Neural cell (in vitro differentiated cells): ENCODE measurements around the gene DDX47. TPM values are rescaled to one million over a fixed set of nuclear protein-coding genes. Genes with fewer than 3 reads are reported as not detected.

Experiments used
- H2AFZ ChIP-seq: fragments of 200-600, 300-800 bp; sonication (generic), shearing (Covaris generic); 2 replicates; pipeline ENCODE4 v1.6.0; 2014; ENCODE audit warnings: low read depth, mild to moderate bottlenecking, antibody characterized with exemption, low read length, moderate library complexity
- H3F3A ChIP-seq: fragments of 200-600 bp; shearing (Covaris generic); 2 replicates; pipeline ENCODE4 v1.6.1; 2016; ENCODE audit warnings: mild to moderate bottlenecking, moderate library complexity, mixed read lengths, antibody characterized with exemption, low read length; ENCODE audit not compliant: insufficient read depth, poor library complexity, severe bottlenecking
- H3K27ac ChIP-seq: fragments of 200-600, 300-800 bp; sonication (generic), shearing (Covaris generic); 2 replicates; pipeline ENCODE4 v1.5.1; 2014; ENCODE audit warnings: mild to moderate bottlenecking, low read length, moderate library complexity
- H3K27me3 ChIP-seq: fragments of 300-800, 200-600 bp; sonication (generic), shearing (Covaris generic); 2 replicates; pipeline ENCODE4 v1.6.0; 2014; ENCODE audit warnings: mild to moderate bottlenecking, low read depth, low read length, moderate library complexity; ENCODE audit not compliant: insufficient read depth
- H3K36me3 ChIP-seq: fragments of 300-800, 200-600 bp; sonication (generic), shearing (Covaris generic); 2 replicates; pipeline ENCODE4 v1.5.1; 2014; ENCODE audit warnings: mild to moderate bottlenecking, antibody characterized with exemption, low read length, moderate library complexity; ENCODE audit not compliant: insufficient read depth
- H3K4me2 ChIP-seq: fragments of 300-800, 200-600 bp; sonication (generic), shearing (Covaris generic); 2 replicates; pipeline ENCODE4 v1.6.0; 2014; ENCODE audit warnings: mild to moderate bottlenecking, low read length
- H3K4me3 ChIP-seq: fragments of 300-800, 200-600 bp; sonication (generic), shearing (Covaris generic); 2 replicates; pipeline ENCODE4 v1.5.1; 2014; ENCODE audit warnings: mild to moderate bottlenecking, low read length, moderate library complexity
- H3K79me2 ChIP-seq: fragments of 200-600 bp; shearing (Covaris generic); replicated peaks from 2 replicates; pipeline ENCODE4 v1.6.0; 2014; ENCODE audit warnings: mild to moderate bottlenecking, low read length, moderate library complexity; ENCODE audit not compliant: insufficient read depth
- H3K9ac ChIP-seq: fragments of 300-800, 200-600 bp; sonication (generic), shearing (Covaris generic); 2 replicates; pipeline ENCODE4 v1.6.1; 2016; ENCODE audit warnings: mild to moderate bottlenecking, low read length, mixed read lengths
- H3K9me2 ChIP-seq: fragments of 200-600 bp; shearing (Covaris generic); 2 replicates; pipeline ENCODE4 v1.6.1; 2016; ENCODE audit warnings: mild to moderate bottlenecking, low read length, mixed read lengths; ENCODE audit not compliant: insufficient read depth
- H3K9me3 ChIP-seq: fragments of 200-600, 300-800 bp; sonication (generic), shearing (Covaris generic); 2 replicates; pipeline ENCODE4 v1.6.1; 2016; ENCODE audit warnings: mild to moderate bottlenecking, mixed run types, low read length, moderate library complexity, mixed read lengths
- H4K20me1 ChIP-seq: fragments of 200-600 bp; shearing (Covaris generic); 2 replicates; pipeline ENCODE4 v1.6.1; 2016; ENCODE audit warnings: mild to moderate bottlenecking, mixed run types; ENCODE audit not compliant: insufficient read depth
- EP300 ChIP-seq: fragments of 450-650 bp; conservative IDR thresholded peaks from 2 replicates; pipeline ENCODE4 v1.6.1; 2014; ENCODE audit warnings: antibody characterized with exemption, mild to moderate bottlenecking, moderate library complexity; ENCODE audit not compliant: poor library complexity, severe bottlenecking
- EZH2 ChIP-seq: fragments of 200-600, 300-800 bp; shearing (Covaris generic), sonication (generic); IDR thresholded peaks from 2 replicates; pipeline ENCODE4 v1.6.1; 2014; ENCODE audit warnings: antibody characterized with exemption, low read length, borderline replicate concordance, mild to moderate bottlenecking; ENCODE audit not compliant: insufficient read depth, poor library complexity, severe bottlenecking
- MXI1 ChIP-seq: fragments of 450-650 bp; conservative IDR thresholded peaks from 2 replicates; pipeline ENCODE4 v1.6.1; 2014; ENCODE audit warnings: antibody characterized with exemption, mild to moderate bottlenecking; ENCODE audit not compliant: poor library complexity, severe bottlenecking
- POLR2AphosphoS5 ChIP-seq: IDR thresholded peaks from 2 replicates; pipeline ENCODE4 v1.6.1; 2012
- RAD21 ChIP-seq: fragments of 450-650 bp; conservative IDR thresholded peaks from 2 replicates; pipeline ENCODE4 v1.6.1; 2014; ENCODE audit warnings: antibody characterized with exemption, mild to moderate bottlenecking, moderate library complexity
- SMC3 ChIP-seq: fragments of 450-650 bp; conservative IDR thresholded peaks from 2 replicates; pipeline ENCODE4 v1.6.1; 2014; ENCODE audit warnings: antibody characterized with exemption, mild to moderate bottlenecking, moderate library complexity; ENCODE audit not compliant: poor library complexity
- TAF1 ChIP-seq: IDR thresholded peaks from 2 replicates; pipeline ENCODE4 v1.6.1; 2012; ENCODE audit warnings: low read depth
- polyA plus RNA-seq: library from polyadenylated mRNA; depleted of rRNA; stranded (reverse); fragments of >200 nt; gene quantifications from 2 replicates; pipeline ENCODE4 v1.2.3, GENCODE V29; 2014
- TF ChIP-seq, protein P1 (sequence below): fragments of 450-650 bp; IDR thresholded peaks from 2 replicates; pipeline ENCODE4 v1.5.1; 2014; ENCODE audit warnings: antibody characterized with exemption, mild to moderate bottlenecking, moderate library complexity; ENCODE audit not compliant: poor library complexity, severe bottlenecking
- TF ChIP-seq, protein P2 (sequence below): IDR thresholded peaks from 2 replicates; pipeline ENCODE4 v1.6.1; 2012; ENCODE audit warnings: borderline replicate concordance

The DDX47 gene
- polyA plus RNA-seq, 1 donor from 2014 or later, result 97.6 TPM

DNA sequence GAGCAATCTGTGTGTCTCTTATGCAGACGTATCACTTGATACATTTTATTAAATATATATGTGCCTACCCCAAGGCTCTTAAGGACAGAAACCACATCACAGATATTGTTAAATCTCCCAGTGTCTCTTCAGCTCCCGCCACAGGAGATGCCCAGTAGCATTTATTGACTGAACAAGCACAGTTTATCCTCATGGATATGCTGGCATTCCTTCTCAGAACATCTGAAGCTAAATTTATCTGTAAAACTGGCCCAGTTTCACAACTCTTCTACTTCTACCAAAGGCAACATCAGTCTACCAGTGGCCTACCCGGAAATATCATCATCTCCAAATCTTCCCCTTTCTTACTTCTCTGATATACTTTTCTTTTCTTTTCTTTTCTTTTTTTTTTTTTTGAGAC, 17.0 kb upstream of the DDX47 start:
- H3K9ac ChIP-seq, result no peak overlapping the region
- H3K27ac ChIP-seq, result no peak overlapping the region
- no peak overlapping the region for H2AFZ ChIP-seq
- H3K36me3 ChIP-seq, result no peaks in the 10 kb centered on the region
- H3K27me3 ChIP-seq, result no peaks in the 10 kb centered on the region
- H4K20me1 ChIP-seq, result no peaks in the 10 kb centered on the region
- no peaks in the 10 kb centered on the region for H3F3A ChIP-seq
- TF ChIP-seq RAD21 (no peak), TAF1 (no peak), EZH2 (no peak), MXI1 (no peak), POLR2AphosphoS5 (no peak), EP300 (no peak), SMC3 (no peak)
- TF ChIP-seq, protein P1, sequence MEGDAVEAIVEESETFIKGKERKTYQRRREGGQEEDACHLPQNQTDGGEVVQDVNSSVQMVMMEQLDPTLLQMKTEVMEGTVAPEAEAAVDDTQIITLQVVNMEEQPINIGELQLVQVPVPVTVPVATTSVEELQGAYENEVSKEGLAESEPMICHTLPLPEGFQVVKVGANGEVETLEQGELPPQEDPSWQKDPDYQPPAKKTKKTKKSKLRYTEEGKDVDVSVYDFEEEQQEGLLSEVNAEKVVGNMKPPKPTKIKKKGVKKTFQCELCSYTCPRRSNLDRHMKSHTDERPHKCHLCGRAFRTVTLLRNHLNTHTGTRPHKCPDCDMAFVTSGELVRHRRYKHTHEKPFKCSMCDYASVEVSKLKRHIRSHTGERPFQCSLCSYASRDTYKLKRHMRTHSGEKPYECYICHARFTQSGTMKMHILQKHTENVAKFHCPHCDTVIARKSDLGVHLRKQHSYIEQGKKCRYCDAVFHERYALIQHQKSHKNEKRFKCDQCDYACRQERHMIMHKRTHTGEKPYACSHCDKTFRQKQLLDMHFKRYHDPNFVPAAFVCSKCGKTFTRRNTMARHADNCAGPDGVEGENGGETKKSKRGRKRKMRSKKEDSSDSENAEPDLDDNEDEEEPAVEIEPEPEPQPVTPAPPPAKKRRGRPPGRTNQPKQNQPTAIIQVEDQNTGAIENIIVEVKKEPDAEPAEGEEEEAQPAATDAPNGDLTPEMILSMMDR, result no peak
- TF ChIP-seq, protein P2, sequence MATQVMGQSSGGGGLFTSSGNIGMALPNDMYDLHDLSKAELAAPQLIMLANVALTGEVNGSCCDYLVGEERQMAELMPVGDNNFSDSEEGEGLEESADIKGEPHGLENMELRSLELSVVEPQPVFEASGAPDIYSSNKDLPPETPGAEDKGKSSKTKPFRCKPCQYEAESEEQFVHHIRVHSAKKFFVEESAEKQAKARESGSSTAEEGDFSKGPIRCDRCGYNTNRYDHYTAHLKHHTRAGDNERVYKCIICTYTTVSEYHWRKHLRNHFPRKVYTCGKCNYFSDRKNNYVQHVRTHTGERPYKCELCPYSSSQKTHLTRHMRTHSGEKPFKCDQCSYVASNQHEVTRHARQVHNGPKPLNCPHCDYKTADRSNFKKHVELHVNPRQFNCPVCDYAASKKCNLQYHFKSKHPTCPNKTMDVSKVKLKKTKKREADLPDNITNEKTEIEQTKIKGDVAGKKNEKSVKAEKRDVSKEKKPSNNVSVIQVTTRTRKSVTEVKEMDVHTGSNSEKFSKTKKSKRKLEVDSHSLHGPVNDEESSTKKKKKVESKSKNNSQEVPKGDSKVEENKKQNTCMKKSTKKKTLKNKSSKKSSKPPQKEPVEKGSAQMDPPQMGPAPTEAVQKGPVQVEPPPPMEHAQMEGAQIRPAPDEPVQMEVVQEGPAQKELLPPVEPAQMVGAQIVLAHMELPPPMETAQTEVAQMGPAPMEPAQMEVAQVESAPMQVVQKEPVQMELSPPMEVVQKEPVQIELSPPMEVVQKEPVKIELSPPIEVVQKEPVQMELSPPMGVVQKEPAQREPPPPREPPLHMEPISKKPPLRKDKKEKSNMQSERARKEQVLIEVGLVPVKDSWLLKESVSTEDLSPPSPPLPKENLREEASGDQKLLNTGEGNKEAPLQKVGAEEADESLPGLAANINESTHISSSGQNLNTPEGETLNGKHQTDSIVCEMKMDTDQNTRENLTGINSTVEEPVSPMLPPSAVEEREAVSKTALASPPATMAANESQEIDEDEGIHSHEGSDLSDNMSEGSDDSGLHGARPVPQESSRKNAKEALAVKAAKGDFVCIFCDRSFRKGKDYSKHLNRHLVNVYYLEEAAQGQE, result no peak
- H3K9me2 ChIP-seq, result no peaks in the 10 kb centered on the region
- H3K79me2 ChIP-seq, result no peaks in the 10 kb centered on the region
- no peak overlapping the region for H3K4me2 ChIP-seq
- H3K9me3 ChIP-seq, result no peaks in the 10 kb centered on the region
- no peak overlapping the region for H3K4me3 ChIP-seq

DNA sequence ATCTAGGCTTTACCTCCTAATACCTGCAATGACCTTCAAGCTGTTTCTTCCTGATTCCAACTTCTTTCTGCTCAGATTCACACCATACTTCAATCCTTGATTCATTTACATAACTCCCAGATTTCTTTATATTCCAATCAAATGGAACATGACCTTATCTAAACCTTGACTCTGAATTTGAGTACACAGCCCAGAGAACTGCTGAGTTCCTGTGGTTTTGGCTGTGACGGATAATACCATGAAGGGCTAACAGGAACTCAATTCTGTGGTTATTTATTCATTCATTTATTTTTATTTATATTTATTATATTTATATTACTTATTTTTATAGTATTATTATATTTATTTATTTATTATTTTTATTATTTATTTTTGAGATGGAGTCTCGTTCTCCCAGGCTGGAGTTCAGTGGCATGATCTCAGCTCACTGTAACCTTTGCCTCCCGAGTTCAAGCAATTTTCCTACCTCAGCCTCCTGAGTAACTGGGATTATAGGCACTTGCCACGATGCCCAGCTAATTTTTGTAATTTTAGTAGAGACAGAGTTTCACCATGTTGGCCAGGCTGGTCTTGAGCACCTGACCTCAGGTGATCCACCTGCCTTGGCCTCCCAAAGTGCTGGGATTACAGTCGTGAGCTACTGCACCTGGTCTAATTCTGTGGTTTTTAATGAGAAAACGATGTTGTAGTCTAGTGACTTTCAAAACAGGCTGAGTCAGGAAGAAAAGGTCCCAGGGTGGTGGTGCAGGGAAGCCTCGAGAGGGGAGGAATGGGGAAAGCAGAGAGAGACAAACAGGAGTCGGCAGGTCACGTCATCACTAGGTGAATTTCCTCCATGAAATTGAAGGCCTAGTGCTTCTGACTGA, 16.0 kb upstream of the DDX47 start:
- Histone ChIP-seq H3K4me2 (no peak overlapping the region), H3F3A (no peaks in the 10 kb centered on the region), H3K27me3 (no peaks in the 10 kb centered on the region), H3K79me2 (no peaks in the 10 kb centered on the region), H3K9me3 (no peaks in the 10 kb centered on the region), H3K27ac (no peak overlapping the region), H2AFZ (no peak overlapping the region), H4K20me1 (no peaks in the 10 kb centered on the region), H3K36me3 (no peaks in the 10 kb centered on the region), H3K4me3 (no peak overlapping the region), H3K9ac (no peak overlapping the region), H3K9me2 (no peaks in the 10 kb centered on the region)
- TF ChIP-seq EP300 (no peak), EZH2 (no peak), TAF1 (no peak), RAD21 (no peak), POLR2AphosphoS5 (no peak), MXI1 (no peak), SMC3 (no peak)
- TF ChIP-seq, protein P1, result no peak
- TF ChIP-seq, protein P2, result no peak
